H9 (cell line): ENCODE data around the gene ACTL8. TPM values are rescaled to one million over a fixed set of nuclear protein-coding genes. Genes with fewer than 3 reads are reported as not detected.

Experiments
- DNase-seq: peaks from one replicate; pipeline ENCODE4 v3.0.0-alpha.2; 2017
- H2AFZ ChIP-seq: one replicate; pipeline ENCODE4 v1.6.1; 2013; ENCODE audit warnings: mild to moderate bottlenecking, low read length, control low read depth, moderate library complexity
- H2AK5ac ChIP-seq: 2 replicates; pipeline ENCODE4 v1.6.1; 2013; ENCODE audit warnings: low read length, control low read depth, mixed read lengths; ENCODE audit not compliant: insufficient read length
- H2BK120ac ChIP-seq: one replicate; pipeline ENCODE4 v1.6.1; 2013; ENCODE audit warnings: low read depth, mild to moderate bottlenecking, low read length, control low read depth, inconsistent platforms; ENCODE audit not compliant: poor library complexity, severe bottlenecking
- H2BK12ac ChIP-seq: 2 replicates; pipeline ENCODE4 v1.6.1; 2013; ENCODE audit warnings: low read length, control low read depth, mixed read lengths, low read depth; ENCODE audit not compliant: insufficient read length
- H2BK15ac ChIP-seq: 2 replicates; pipeline ENCODE4 v1.6.1; 2013; ENCODE audit warnings: low read depth, low read length, control low read depth
- H2BK20ac ChIP-seq: one replicate; pipeline ENCODE4 v1.6.1; 2013; ENCODE audit warnings: low read depth, mild to moderate bottlenecking, low read length, control low read depth, inconsistent platforms; ENCODE audit not compliant: poor library complexity, severe bottlenecking
- H2BK5ac ChIP-seq: 2 replicates; pipeline ENCODE4 v1.6.1; 2013; ENCODE audit warnings: low read length, control low read depth, mixed read lengths; ENCODE audit not compliant: insufficient read length
- H3K14ac ChIP-seq: 2 replicates; pipeline ENCODE4 v1.6.1; 2013; ENCODE audit warnings: low read length, control low read depth; ENCODE audit not compliant: insufficient read depth
- H3K18ac ChIP-seq: 2 replicates; pipeline ENCODE4 v1.6.1; 2013; ENCODE audit warnings: low read depth, mild to moderate bottlenecking, mixed read lengths, low read length, control low read depth; ENCODE audit not compliant: insufficient read length
- H3K23ac ChIP-seq: 2 replicates; pipeline ENCODE4 v1.6.1; 2013; ENCODE audit warnings: low read length, control low read depth, mixed read lengths, low read depth; ENCODE audit not compliant: insufficient read length
- H3K23me2 ChIP-seq: 2 replicates; pipeline ENCODE4 v1.6.1; 2013; ENCODE audit warnings: low read depth, mild to moderate bottlenecking, mixed read lengths, low read length, control low read depth; ENCODE audit not compliant: insufficient read length, poor library complexity, severe bottlenecking
- H3K27ac ChIP-seq: 2 replicates; pipeline ENCODE4 v1.5.1; 2013; ENCODE audit warnings: low read length, control low read depth, mixed read lengths, low read depth; ENCODE audit not compliant: insufficient read length
- H3K27me3 ChIP-seq: 2 replicates; pipeline ENCODE4 v1.6.1; 2013; ENCODE audit warnings: low read length, control low read depth, inconsistent platforms; ENCODE audit not compliant: insufficient read depth
- H3K4ac ChIP-seq: 2 replicates; pipeline ENCODE4 v1.6.1; 2013; ENCODE audit warnings: low read depth, mild to moderate bottlenecking, control low read depth, inconsistent platforms, low read length, moderate library complexity
- H3K4me1 ChIP-seq: 2 replicates; pipeline ENCODE4 v1.6.1; 2013; ENCODE audit warnings: low read length, control low read depth, inconsistent platforms; ENCODE audit not compliant: insufficient read depth
- H3K4me2 ChIP-seq: 2 replicates; pipeline ENCODE4 v1.6.1; 2013; ENCODE audit warnings: low read length, control low read depth, mixed read lengths; ENCODE audit not compliant: insufficient read length, insufficient read depth
- H3K56ac ChIP-seq: 2 replicates; pipeline ENCODE4 v1.6.1; 2013; ENCODE audit warnings: low read depth, mild to moderate bottlenecking, mixed read lengths, low read length, control low read depth; ENCODE audit not compliant: insufficient read length
- H3K79me1 ChIP-seq: 2 replicates; pipeline ENCODE4 v1.6.1; 2013; ENCODE audit warnings: low read depth, mild to moderate bottlenecking, moderate library complexity, low read length, control low read depth, inconsistent platforms; ENCODE audit not compliant: insufficient read depth, poor library complexity, severe bottlenecking
- H3K79me2 ChIP-seq: 2 replicates; pipeline ENCODE4 v1.6.1; 2013; ENCODE audit warnings: low read length, control low read depth, inconsistent platforms; ENCODE audit not compliant: insufficient read depth
- H3K9ac ChIP-seq: 2 replicates; pipeline ENCODE4 v1.6.1; 2013; ENCODE audit warnings: low read length, control low read depth, mixed read lengths; ENCODE audit not compliant: insufficient read length; ENCODE audit errors: extremely low read depth
- H3K9me3 ChIP-seq: one replicate; pipeline ENCODE4 v1.6.1; 2013; ENCODE audit warnings: low read depth, low read length, inconsistent platforms; ENCODE audit not compliant: control insufficient read depth
- H3T11ph ChIP-seq: one replicate; pipeline ENCODE4 v1.6.1; 2013; ENCODE audit warnings: mild to moderate bottlenecking, low read length, control low read depth, inconsistent platforms
- H4K20me1 ChIP-seq: one replicate; pipeline ENCODE4 v1.6.1; 2013; ENCODE audit not compliant: control insufficient read depth, insufficient read length, insufficient read depth
- H4K5ac ChIP-seq: 2 replicates; pipeline ENCODE4 v1.6.1; 2013; ENCODE audit warnings: low read depth, mild to moderate bottlenecking, mixed read lengths, low read length, control low read depth; ENCODE audit not compliant: insufficient read length
- H4K8ac ChIP-seq: replicated peaks from 2 replicates; pipeline ENCODE4 v1.6.1; 2013; ENCODE audit warnings: low read length, control low read depth, mixed read lengths, low read depth; ENCODE audit not compliant: insufficient read length
- H4K91ac ChIP-seq: 2 replicates; pipeline ENCODE4 v1.6.1; 2013; ENCODE audit warnings: low read depth, mild to moderate bottlenecking, moderate library complexity, mixed read lengths, low read length, control low read depth; ENCODE audit not compliant: insufficient read length
- H3K27ac Mint-ChIP-seq, 3 experiments: 2 replicates in 2 of 3; 3 replicates in 1 of 3; pipeline ENCODE4 v1.8.0; 2020 to 2021; ENCODE audit warnings: mixed read lengths in 3 of 3, mild to moderate bottlenecking in 1 of 3, moderate library complexity in 1 of 3
- H3K27me3 Mint-ChIP-seq: 2 replicates; pipeline ENCODE4 v1.8.0; 2021; ENCODE audit warnings: low read depth, mild to moderate bottlenecking, moderate library complexity, mixed read lengths
- H3K36me3 Mint-ChIP-seq, 3 experiments: 2 replicates in 2 of 3; 3 replicates in 1 of 3; pipeline ENCODE4 v1.8.0; 2020 to 2021; ENCODE audit warnings: low read depth in 3 of 3, mixed read lengths in 3 of 3; ENCODE audit not compliant: insufficient read depth in 1 of 3
- H3K4me1 Mint-ChIP-seq, 2 experiments: 2 replicates each; pipeline ENCODE4 v1.8.0; 2020; ENCODE audit warnings: mixed read lengths in 2 of 2
- H3K4me3 Mint-ChIP-seq, 2 experiments: 2 replicates in 1 of 2; 3 replicates in 1 of 2; pipeline ENCODE4 v1.8.0; 2020 to 2021; ENCODE audit warnings: mild to moderate bottlenecking in 2 of 2, mixed read lengths in 2 of 2, moderate library complexity in 1 of 2
- H3K9me3 Mint-ChIP-seq, 2 experiments: 2 replicates in 1 of 2; 3 replicates in 1 of 2; pipeline ENCODE4 v1.8.0; 2020; ENCODE audit warnings: mild to moderate bottlenecking in 2 of 2, mixed read lengths in 2 of 2, moderate library complexity in 1 of 2
- WGBS: extraction: QIAGEN DNeasy Blood & Tissue Kit; methylation state at CpG from one replicate; pipeline ENCODE4 v1.1.7; 2013; ENCODE audit warnings: missing lambda C conversion rate, low lambda C conversion rate, mixed read lengths; ENCODE audit not compliant: insufficient read length; ENCODE audit errors: extremely low coverage; 5-methylcytosine and 5-hydroxymethylcytosine counted together
- total RNA-seq: library from RNA; stranded (reverse); gene quantifications from 2 replicates; pipeline ENCODE4 v1.2.1, GENCODE V29; 2021
- TF ChIP-seq, protein P1 (sequence below): fragments of 200-600 bp; sonication (generic); conservative IDR thresholded peaks from 3 replicates; pipeline ENCODE4 v1.8.0; 2021; ENCODE audit warnings: antibody characterized with exemption, mild to moderate bottlenecking

ACTL8 gene
- total RNA-seq, 1 experiment from 2014 or later, result not detected

DNA sequence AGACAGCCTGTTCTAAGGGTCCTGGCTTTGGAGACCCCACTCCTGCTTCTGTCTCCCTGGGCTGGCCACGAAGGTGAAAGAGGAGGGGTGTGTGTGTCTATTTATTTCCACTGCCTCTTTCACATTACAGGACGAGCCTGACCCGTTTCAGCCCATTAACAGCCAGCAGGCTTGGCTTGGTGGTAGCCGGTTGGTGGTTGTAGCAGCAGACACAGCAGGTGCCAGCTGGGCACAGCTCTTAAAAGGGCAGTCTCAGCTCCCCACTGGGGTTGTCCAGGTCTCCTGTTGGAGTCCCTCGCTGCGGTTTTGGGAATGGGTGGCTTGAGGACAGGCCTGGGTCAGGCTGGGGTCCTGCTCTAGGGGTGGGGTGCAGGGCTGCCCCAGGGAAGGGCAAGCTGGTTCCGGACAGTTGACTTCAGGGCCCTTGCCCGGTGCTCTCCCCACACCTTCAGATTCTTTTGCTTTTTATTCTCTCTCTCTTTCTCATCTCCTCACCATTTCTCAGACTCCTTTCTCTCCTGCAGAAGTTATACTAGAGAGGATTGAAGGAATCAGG is 84.6 kb downstream of the ACTL8 start:
- H3K9me3 Mint-ChIP-seq, result no peaks in the 10 kb centered on the region
- no peaks in the 10 kb centered on the region for H3K4me1 ChIP-seq
- no peak overlapping the region for H3K27ac Mint-ChIP-seq
- H3K27me3 ChIP-seq, result no peaks in the 10 kb centered on the region
- no peaks in the 10 kb centered on the region for H3K79me1 ChIP-seq
- no peak overlapping the region for H4K8ac ChIP-seq
- no CpG with 5 or more reads among the region's 8 CpGs for WGBS
- no peak overlapping the region for H4K5ac ChIP-seq
- no peak overlapping the region for H3K18ac ChIP-seq
- H3K9me3 ChIP-seq, result no peaks in the 10 kb centered on the region
- H2AK5ac ChIP-seq, result no peak overlapping the region
- H3K14ac ChIP-seq, result no peak overlapping the region
- H3K23me2 ChIP-seq, result no peaks in the 10 kb centered on the region
- no peak overlapping the region for H4K91ac ChIP-seq
- H3T11ph ChIP-seq, result no peak overlapping the region
- no peak overlapping the region for H3K4me2 ChIP-seq
- no peak overlapping the region for H2BK120ac ChIP-seq
- no peak overlapping the region for H2BK12ac ChIP-seq
- H3K79me2 ChIP-seq, result no peaks in the 10 kb centered on the region
- H3K56ac ChIP-seq, result no peak overlapping the region
- no peak for DNase-seq
- H3K4me1 Mint-ChIP-seq, result peaks cover 8 to 12% of the 10 kb centered on the region in 2 experiments; a peak in 3 of 4 replicates
- H3K23ac ChIP-seq, result no peak overlapping the region
- H3K36me3 Mint-ChIP-seq, result no peaks in the 10 kb centered on the region
- H3K4ac ChIP-seq, result no peak overlapping the region
- no peak overlapping the region for H3K9ac ChIP-seq
- peaks cover 2% of the 10 kb centered on the region for H4K20me1 ChIP-seq
- no peak overlapping the region for H2BK15ac ChIP-seq
- no peak overlapping the region for H2BK20ac ChIP-seq
- H2AFZ ChIP-seq, result no peak overlapping the region
- H3K27ac ChIP-seq, result no peak overlapping the region
- no peak overlapping the region for H2BK5ac ChIP-seq
- no peak overlapping the region for H3K4me3 Mint-ChIP-seq
- H3K27me3 Mint-ChIP-seq, result peaks cover 14% of the 10 kb centered on the region
- TF ChIP-seq, protein P1, sequence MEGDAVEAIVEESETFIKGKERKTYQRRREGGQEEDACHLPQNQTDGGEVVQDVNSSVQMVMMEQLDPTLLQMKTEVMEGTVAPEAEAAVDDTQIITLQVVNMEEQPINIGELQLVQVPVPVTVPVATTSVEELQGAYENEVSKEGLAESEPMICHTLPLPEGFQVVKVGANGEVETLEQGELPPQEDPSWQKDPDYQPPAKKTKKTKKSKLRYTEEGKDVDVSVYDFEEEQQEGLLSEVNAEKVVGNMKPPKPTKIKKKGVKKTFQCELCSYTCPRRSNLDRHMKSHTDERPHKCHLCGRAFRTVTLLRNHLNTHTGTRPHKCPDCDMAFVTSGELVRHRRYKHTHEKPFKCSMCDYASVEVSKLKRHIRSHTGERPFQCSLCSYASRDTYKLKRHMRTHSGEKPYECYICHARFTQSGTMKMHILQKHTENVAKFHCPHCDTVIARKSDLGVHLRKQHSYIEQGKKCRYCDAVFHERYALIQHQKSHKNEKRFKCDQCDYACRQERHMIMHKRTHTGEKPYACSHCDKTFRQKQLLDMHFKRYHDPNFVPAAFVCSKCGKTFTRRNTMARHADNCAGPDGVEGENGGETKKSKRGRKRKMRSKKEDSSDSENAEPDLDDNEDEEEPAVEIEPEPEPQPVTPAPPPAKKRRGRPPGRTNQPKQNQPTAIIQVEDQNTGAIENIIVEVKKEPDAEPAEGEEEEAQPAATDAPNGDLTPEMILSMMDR, result no peak
